ENCODE data around the gene MAP7D3. TPM values are rescaled to one million over a fixed set of nuclear protein-coding genes. Genes with fewer than 3 reads are reported as not detected.
"Not testable (repeated sequence)": the region's sequence is repeated elsewhere in the genome, so short reads cannot be mapped to it uniquely, and the experiment has no call there.

MAP7D3 gene
- polyA plus RNA-seq, 1 donor from 2014 or later: 0.68 TPM

DNA sequence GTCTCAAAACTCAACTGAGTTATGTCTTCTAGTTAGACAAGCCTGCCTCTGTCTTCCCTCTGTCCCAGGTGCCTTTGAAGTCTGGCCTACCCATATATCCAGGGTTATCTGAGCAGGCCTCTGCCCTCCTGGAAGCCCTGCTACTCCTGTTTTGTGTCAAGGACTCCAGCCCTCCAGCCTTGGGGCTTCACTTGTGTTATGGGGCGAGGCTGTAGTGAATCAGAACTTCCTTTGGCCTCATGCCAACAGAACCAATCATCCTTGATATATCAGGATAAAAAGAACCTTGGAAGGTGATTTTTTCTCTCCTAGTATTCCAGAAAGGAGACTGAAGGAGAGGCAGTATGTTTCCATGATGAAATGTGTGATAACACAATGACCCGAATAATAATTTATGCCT lies 40.6 kb upstream of the MAP7D3 start:
- no peaks in the 10 kb centered on the region for H3K79me2 ChIP-seq (replicated peaks; ENCODE audit: insufficient read depth, low read length)
- H3K9me2 ChIP-seq (ENCODE audit: insufficient read depth, low read length): no peaks in the 10 kb centered on the region
- no peaks in the 10 kb centered on the region for H3F3A ChIP-seq (ENCODE audit: insufficient read depth, low read length, poor library complexity, severe bottlenecking)
- H3K9me3 ChIP-seq (ENCODE audit: low read length): no peaks in the 10 kb centered on the region
- H3K27ac ChIP-seq (ENCODE audit: low read length): no peak overlapping the region
- H3K27me3 ChIP-seq (ENCODE audit: insufficient read depth, low read depth, low read length): no peaks in the 10 kb centered on the region
- H2AFZ ChIP-seq (ENCODE audit: low read depth, low read length): no peak overlapping the region
- TF ChIP-seq SMC3 (conservative IDR thresholded peaks at IDR 0.05; ENCODE audit: poor library complexity) (no peak), RAD21 (conservative IDR thresholded peaks at IDR 0.05) (no peak), POLR2AphosphoS5 (IDR thresholded peaks at IDR 0.05) (no peak), EP300 (conservative IDR thresholded peaks at IDR 0.05; ENCODE audit: poor library complexity, severe bottlenecking) (no peak), REST (IDR thresholded peaks at IDR 0.05; ENCODE audit: borderline replicate concordance) (no peak), TAF1 (IDR thresholded peaks at IDR 0.05; ENCODE audit: low read depth) (no peak), MXI1 (conservative IDR thresholded peaks at IDR 0.05; ENCODE audit: poor library complexity, severe bottlenecking) (no peak), EZH2 (IDR thresholded peaks at IDR 0.05; ENCODE audit: borderline replicate concordance, insufficient read depth, low read length, poor library complexity, severe bottlenecking) (no peak)
- TF ChIP-seq, protein P1, sequence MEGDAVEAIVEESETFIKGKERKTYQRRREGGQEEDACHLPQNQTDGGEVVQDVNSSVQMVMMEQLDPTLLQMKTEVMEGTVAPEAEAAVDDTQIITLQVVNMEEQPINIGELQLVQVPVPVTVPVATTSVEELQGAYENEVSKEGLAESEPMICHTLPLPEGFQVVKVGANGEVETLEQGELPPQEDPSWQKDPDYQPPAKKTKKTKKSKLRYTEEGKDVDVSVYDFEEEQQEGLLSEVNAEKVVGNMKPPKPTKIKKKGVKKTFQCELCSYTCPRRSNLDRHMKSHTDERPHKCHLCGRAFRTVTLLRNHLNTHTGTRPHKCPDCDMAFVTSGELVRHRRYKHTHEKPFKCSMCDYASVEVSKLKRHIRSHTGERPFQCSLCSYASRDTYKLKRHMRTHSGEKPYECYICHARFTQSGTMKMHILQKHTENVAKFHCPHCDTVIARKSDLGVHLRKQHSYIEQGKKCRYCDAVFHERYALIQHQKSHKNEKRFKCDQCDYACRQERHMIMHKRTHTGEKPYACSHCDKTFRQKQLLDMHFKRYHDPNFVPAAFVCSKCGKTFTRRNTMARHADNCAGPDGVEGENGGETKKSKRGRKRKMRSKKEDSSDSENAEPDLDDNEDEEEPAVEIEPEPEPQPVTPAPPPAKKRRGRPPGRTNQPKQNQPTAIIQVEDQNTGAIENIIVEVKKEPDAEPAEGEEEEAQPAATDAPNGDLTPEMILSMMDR (IDR thresholded peaks at IDR 0.05; ENCODE audit: poor library complexity, severe bottlenecking): no peak
- no peak overlapping the region for H3K4me3 ChIP-seq (ENCODE audit: low read length)
- no peaks in the 10 kb centered on the region for H3K36me3 ChIP-seq (ENCODE audit: insufficient read depth, low read length)
- no peak overlapping the region for H3K4me2 ChIP-seq (ENCODE audit: low read length)
- H4K20me1 ChIP-seq (ENCODE audit: insufficient read depth): no peaks in the 10 kb centered on the region
- no peak overlapping the region for H3K9ac ChIP-seq (ENCODE audit: low read length)

DNA sequence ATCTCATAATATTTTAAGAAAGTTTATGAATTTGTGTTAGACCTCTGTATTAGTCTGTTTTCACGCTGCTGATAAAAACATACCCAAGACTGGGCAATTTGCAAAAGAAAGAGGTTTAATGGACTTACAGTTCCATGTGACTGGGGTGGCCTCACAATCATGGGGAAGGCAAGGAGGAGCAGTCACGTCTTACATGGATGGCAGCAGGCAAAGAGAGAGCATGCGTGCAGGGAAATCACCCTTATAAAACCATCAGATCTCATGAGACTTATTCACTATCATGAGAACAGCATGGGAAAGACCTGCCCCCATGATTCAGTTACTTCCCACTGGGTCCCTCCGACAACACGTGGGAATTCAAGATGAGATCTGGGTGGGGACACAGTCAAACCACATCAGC lies 35.2 kb upstream of the MAP7D3 start:
- not testable (repeated sequence) for H3K9me3 ChIP-seq (ENCODE audit: low read length); H3K27me3 ChIP-seq (ENCODE audit: insufficient read depth, low read depth, low read length); H3K27ac ChIP-seq (ENCODE audit: low read length); H3K36me3 ChIP-seq (ENCODE audit: insufficient read depth, low read length); H3K4me3 ChIP-seq (ENCODE audit: low read length); H4K20me1 ChIP-seq (ENCODE audit: insufficient read depth); H3K79me2 ChIP-seq (replicated peaks; ENCODE audit: insufficient read depth, low read length); H3K9ac ChIP-seq (ENCODE audit: low read length); H2AFZ ChIP-seq (ENCODE audit: low read depth, low read length); H3K4me2 ChIP-seq (ENCODE audit: low read length); H3K9me2 ChIP-seq (ENCODE audit: insufficient read depth, low read length); H3F3A ChIP-seq (ENCODE audit: insufficient read depth, low read length, poor library complexity, severe bottlenecking)

DNA sequence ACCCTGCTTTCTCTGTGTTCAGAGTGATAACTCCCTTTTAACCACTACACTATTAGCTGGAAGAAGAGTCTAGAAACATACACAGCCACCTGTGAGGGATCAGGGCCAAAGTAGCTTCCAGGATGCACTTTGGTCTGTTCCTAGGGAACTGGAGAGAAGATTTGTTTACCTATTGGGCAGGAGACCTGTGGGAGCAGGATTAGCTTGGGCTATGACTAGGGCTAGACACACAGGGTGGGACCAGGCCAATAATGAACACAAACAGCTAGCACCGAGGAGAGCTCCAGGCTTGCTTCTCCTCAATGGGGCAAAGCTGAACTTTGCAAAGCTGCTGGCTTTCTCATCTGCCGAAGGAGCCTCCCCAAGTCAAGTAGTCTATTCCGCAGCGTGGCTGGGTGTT lies 24.4 kb upstream of the MAP7D3 start:
- no peaks in the 10 kb centered on the region for H3K9me2 ChIP-seq (ENCODE audit: insufficient read depth, low read length)
- H3K36me3 ChIP-seq (ENCODE audit: insufficient read depth, low read length): no peaks in the 10 kb centered on the region
- no peak for TF ChIP-seq RAD21 (conservative IDR thresholded peaks at IDR 0.05)
- TF ChIP-seq, protein P1 (IDR thresholded peaks at IDR 0.05; ENCODE audit: poor library complexity, severe bottlenecking): no peak
- no peak overlapping the region for H3K4me2 ChIP-seq (ENCODE audit: low read length)
- no peaks in the 10 kb centered on the region for H3K79me2 ChIP-seq (replicated peaks; ENCODE audit: insufficient read depth, low read length)
- H3K27ac ChIP-seq (ENCODE audit: low read length): no peak overlapping the region
- H3F3A ChIP-seq (ENCODE audit: insufficient read depth, low read length, poor library complexity, severe bottlenecking): no peaks in the 10 kb centered on the region
- H2AFZ ChIP-seq (ENCODE audit: low read depth, low read length): no peak overlapping the region
- H3K9me3 ChIP-seq (ENCODE audit: low read length): no peaks in the 10 kb centered on the region
- no peaks in the 10 kb centered on the region for H4K20me1 ChIP-seq (ENCODE audit: insufficient read depth)
- H3K4me3 ChIP-seq (ENCODE audit: low read length): no peak overlapping the region
- H3K9ac ChIP-seq (ENCODE audit: low read length): no peak overlapping the region
- H3K27me3 ChIP-seq (ENCODE audit: insufficient read depth, low read depth, low read length): no peaks in the 10 kb centered on the region

Measured in neural cell (in vitro differentiated cells).